HG03196 (cell line): ENCODE results near the gene CTNNBL1.
"Not testable (repeated sequence)": the region's sequence is repeated elsewhere in the genome, so short reads cannot be mapped to it uniquely, and the experiment has no call there.

Source experiments
- ATAC-seq: cut with Tn5 transposase; IDR thresholded peaks from one replicate; pipeline ENCODE4 v1.9.1; 2021; ENCODE audit not compliant: unreplicated experiment

Gene CTNNBL1

DNA sequence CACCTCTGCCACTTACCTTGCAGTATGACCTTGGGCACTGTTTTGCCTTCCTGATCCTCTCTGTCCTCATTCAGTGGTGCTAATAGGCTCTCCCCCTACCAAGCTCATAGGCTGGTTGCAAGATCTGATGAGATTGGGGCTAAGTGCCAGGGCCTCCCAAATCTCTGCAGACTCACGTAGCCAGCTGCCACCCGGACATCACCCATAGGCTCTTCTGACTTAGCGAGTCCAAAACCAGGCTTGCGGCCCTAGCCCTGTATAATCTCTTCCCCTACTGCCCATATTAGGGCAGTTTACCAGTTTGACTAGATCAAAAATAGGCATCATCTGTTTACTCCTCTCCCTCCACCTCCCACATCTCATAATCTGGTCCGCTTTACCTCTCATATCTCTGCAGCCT lies 154.9 kb downstream of the CTNNBL1 start:
- no peak for ATAC-seq

DNA sequence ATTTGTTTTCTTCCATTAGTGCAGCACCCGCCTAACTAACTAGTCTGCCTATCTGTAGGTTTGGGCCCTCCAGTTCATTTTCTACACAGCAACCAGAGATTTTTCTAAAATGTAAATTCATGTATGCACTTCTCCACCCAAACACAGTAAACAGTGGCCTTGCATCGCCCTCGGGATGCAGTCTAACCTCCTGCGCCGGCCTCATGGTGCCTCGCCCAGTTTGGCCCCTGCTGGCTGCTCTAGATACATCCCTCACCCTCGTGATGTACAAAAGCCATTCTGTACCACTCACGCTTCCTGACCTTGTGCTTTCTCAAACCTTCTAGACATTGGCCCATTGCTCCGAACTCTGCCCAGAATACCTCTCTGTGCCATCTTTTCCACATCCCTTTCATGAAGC lies 155.3 kb downstream of the CTNNBL1 start:
- ATAC-seq = no peak

GRCh38 chr20:37849566-37849965 lies 155.7 kb downstream of the CTNNBL1 start:
- no peak for ATAC-seq

GRCh38 chr20:37850036-37850592 lies 156.3 kb downstream of the CTNNBL1 start:
- ATAC-seq = no peak

DNA sequence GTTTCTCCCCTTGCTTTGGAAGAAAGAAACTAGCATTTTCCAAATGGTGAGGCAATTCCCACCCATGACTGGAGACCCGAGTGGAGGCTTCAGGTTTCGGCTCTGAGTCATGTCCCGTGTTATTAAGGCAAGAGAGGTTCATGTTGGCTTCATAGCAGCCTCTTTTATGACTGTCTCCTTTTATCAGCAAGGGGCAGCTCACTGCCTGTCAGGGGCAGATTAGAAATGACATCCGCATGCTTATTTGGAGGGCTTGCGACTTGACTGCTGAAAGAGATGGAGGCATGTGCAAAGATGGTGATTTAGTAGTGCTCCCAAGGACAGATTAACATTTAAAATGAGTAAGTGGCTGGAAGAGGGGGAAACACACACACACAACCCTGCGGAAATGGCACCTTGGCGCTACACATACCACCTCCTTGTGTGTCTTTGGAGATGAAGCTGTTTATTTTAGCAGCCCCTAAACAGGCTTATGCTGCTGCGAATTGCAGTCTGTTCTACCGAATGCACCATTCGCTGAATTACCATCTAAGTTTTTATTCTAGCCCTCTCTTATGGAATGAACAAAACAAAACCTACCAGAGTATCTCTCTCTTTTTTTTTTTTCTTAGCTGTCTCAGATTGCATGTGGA lies 157.0 kb downstream of the CTNNBL1 start:
- ATAC-seq = no peak

- ATAC-seq = no peak
Observed at GRCh38 chr20:37852666-37853065, 158.8 kb downstream of the CTNNBL1 start.

GRCh38 chr20:37853823-37854375 lies 160.1 kb downstream of the CTNNBL1 start:
- ATAC-seq = no peak

DNA sequence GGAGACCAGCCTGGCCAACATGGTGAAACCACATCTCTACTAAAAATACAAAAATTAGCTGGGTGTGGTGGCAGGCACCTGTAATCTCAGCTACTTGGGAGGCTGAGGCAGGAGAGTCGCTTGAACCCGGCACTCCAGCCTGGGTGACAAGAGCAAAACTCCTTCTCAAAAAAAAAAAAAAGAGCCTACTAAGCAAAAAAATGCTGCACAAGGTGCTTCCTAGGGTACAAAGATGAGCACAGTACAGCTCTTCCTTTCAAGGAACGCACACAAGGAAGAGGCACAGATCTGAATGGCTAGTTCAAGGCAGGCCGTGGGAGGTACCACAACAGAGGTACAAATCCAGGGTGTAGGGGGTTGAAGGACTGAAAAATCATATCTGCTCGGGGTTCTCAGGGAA lies 162.2 kb downstream of the CTNNBL1 start:
- ATAC-seq = not testable (repeated sequence)

- no peak for ATAC-seq
Observed at GRCh38 chr20:37856932-37857660, 163.3 kb downstream of the CTNNBL1 start.

GRCh38 chr20:37859406-37860171 lies 165.8 kb downstream of the CTNNBL1 start:
- ATAC-seq = no peak

- ATAC-seq = no peak
Observed at GRCh38 chr20:37863289-37863688, 169.5 kb downstream of the CTNNBL1 start.

DNA sequence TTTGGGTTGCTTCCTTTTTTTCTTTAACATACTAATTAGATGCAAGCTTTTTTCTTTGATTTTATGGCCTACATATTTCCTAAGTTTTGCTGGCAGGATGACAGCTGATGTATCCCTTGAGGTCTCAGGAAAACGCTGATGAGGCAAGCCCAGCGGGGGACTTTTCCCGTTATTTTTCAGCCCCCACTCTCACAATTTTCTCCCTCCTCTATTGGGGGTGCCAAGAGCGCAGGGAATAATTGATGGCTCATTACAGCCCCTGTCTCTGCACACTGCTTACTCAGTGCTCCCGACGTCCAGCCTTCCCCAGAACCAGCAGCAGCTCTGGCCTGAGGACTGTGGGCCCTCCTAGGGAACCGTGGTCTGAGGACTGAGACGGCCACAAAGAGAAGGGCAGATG lies 170.5 kb downstream of the CTNNBL1 start:
- ATAC-seq = no peak

GRCh38 chr20:37866051-37866450 lies 172.2 kb downstream of the CTNNBL1 start:
- no peak for ATAC-seq

DNA sequence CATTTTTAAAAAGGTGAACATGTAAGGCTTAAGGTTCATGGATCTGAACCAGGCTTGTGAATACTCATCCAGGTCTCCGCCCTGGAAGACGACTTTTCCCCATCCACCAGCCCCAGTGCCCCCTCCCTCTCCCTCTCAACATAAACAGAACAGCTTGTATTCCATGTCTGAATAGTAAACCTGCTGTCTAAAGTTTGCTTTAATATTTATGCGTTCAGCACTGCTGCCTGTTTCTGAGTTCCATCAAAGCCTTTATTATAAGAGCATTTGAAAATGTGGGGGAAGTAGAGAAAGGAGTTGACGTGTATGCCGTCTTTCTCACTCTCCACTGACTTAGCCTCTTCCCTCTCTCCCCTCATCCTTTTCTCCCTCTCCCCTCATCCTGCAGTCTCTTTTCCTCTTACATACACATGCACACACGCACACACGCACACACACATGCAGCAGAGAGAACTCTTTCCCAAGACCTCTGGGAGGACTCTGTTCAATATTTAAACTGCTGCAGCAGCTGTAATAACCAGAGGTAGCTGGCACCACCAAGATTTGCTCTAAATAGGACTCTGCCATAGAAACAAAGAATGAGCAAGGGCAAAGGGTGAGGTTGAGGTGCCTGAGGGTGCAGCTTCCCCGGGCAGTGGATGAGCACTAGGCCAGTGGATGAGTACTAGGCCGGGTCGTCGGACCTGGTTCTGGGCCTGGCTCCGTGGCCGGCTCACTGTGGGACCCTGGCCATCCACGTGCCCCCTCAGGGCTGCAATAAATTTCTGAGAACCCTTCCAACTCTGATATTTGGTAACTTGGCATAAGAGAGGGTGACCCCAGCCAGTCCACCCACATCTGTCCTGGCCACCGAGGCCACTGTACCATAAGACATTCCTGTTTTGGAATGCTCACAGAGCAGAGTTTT lies 173.7 kb downstream of the CTNNBL1 start:
- ATAC-seq = no peak

DNA sequence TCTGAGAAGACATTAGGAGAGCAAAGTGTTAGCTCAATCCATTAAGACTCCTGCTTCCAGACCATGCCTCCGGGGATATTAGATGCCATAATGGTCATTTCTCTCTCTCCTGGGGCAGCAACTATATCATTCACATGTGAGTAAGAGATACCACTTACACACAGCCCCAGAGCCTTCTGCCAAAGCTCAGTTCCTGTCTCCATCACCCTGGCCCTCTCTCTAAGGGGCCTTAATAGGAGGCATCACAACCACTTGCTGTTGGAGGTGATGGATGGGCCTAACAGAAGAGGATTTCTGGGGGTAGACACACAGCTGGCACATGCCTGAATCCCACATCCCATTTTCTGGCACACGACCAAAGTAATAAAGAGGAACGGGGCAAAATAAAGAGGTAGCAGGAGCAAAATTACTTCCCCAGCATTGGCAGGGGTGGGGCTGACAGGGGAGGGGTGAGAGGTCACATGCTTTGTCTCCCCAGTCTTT lies 175.1 kb downstream of the CTNNBL1 start:
- ATAC-seq = no peak

DNA sequence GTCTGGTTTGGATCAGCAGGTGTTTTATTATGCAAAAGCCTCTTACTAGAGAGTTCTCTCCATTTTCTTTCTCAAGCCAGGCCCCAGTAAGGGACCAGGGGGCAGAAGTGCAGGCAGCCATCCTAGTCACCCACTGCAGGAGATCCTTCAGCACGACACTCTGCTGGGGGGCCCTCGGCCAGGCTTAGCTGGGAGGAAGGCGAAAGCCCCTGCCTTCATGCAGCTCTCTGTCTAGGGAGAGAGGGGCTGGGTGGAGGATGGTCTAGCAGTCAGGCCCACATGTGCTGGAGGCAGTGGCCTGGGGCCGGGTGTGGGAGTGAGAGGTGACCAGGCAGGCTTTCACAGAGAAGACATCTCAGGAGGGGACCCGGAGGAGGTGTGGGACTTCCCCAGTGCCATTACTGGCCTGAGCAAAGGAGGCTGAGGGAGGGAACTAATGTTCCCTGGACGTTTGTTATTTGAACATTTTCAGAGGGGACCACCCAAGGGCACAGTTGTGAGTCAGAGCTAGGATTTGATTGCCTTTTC lies 175.6 kb downstream of the CTNNBL1 start:
- ATAC-seq = no peak

DNA sequence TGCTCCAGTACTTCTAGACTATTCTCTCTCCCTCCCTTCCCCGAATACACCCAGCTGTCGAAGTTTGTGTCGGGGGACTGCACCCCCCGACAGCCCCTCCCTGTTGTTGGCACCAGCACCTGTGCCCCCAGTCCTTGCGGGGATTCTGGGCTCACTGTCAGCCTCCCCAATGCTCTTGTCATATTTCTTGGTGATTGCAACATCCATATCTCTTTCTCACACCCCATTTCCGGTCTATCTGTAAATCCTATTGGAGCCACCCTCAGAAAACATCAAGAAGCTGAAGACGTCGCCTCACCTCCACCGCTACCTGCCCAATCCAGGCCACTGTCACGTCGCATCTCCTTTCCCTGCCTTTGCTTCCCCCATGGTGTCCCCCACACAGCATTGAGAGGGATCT lies 176.5 kb downstream of the CTNNBL1 start:
- ATAC-seq = no peak

- no peak for ATAC-seq
Observed at GRCh38 chr20:37871751-37872150, 177.9 kb downstream of the CTNNBL1 start.

GRCh38 chr20:37872161-37872560 lies 178.3 kb downstream of the CTNNBL1 start:
- ATAC-seq = no peak

- ATAC-seq = no peak
Observed at GRCh38 chr20:37873884-37874283, 180.1 kb downstream of the CTNNBL1 start.
